Duodenal mucosa (tissue), 2 donors: ENCODE measurements around the gene CFAP221.

Experiments used
- H3K27ac ChIP-seq: one replicate; pipeline ENCODE4 v1.7.0; 2013; ENCODE audit warnings: low read depth, low read length
- H3K27me3 ChIP-seq, 2 donors: one replicate each; pipeline ENCODE4 v1.7.0; 2013; ENCODE audit warnings: low read length in 2 of 2, control low read depth in 1 of 2; ENCODE audit not compliant: insufficient read depth in 2 of 2, control insufficient read depth in 1 of 2
- H3K36me3 ChIP-seq, 2 donors: one replicate each; pipeline ENCODE4 v1.7.0; 2013; ENCODE audit warnings: low read length in 2 of 2, control low read depth in 1 of 2; ENCODE audit not compliant: insufficient read depth in 2 of 2, control insufficient read depth in 1 of 2
- H3K4me1 ChIP-seq, 2 donors: one replicate each; pipeline ENCODE4 v1.7.0; 2013; ENCODE audit warnings: low read length in 2 of 2, control low read depth in 1 of 2; ENCODE audit not compliant: insufficient read depth in 2 of 2, control insufficient read depth in 1 of 2
- H3K4me3 ChIP-seq, 2 donors: one replicate each; pipeline ENCODE4 v1.7.0; 2013; ENCODE audit warnings: low read length in 2 of 2, low read depth in 1 of 2
- H3K9ac ChIP-seq, 2 donors: one replicate each; pipeline ENCODE4 v1.7.0; 2013; ENCODE audit warnings: low read length in 2 of 2, low read depth in 1 of 2
- H3K9me3 ChIP-seq, 2 donors: one replicate each; pipeline ENCODE4 v1.7.0; 2013; ENCODE audit warnings: low read length in 2 of 2, control low read depth in 1 of 2; ENCODE audit not compliant: control insufficient read depth in 1 of 2

Gene CFAP221

DNA sequence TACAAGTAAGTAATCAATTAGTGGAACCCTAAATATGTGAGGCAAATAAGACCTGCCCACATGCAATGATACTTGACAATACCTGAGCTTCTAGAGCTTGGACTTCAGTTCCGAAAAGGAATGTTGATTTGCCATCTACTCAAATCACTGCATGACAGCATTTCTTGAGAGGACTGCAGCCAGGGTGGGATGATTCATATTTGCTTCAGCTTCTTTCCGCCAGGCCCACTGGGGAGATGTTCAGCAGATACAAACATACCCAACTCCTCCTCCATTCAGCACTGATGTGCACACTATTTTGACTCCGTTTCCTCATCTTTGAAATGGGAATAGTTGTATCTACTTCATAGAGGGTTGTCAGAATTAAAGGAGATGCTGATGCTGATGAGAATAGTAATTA is 106.0 kb downstream of the CFAP221 start:
- Histone ChIP-seq H3K9ac (no peak overlapping the region), H3K36me3 (peaks cover 3 to 4% of the 10 kb centered on the region in 2 donors), H3K27me3 (no peaks in the 10 kb centered on the region), H3K4me3 (no peak overlapping the region), H3K27ac (no peak overlapping the region), H3K9me3 (peaks cover 7 to 13% of the 10 kb centered on the region in 2 donors), H3K4me1 (no peaks in the 10 kb centered on the region)

DNA sequence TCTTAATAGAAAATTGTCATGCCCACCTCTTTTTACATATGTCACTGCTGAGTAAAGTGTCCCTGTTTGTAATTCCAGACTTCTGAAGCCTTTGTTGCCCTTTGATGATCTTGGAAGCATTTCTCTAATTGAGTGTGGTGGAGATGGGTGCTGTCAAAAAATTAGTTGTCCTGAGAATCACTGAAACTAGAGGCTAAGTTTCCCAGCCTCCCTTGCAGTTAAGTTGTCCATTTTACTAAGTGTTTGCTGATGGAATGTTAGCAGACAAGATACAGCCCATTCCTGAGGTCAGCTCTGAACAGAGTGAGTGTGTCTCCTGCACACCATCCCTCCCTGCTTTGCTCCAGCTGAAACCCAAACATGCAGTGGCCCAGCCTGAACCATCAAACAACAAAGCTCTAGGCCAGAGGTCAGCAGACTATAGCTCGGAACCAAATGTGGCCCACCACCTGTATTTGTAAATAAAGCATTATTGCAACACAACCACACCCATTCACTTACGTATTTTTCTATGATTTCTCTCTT is 106.7 kb downstream of the CFAP221 start:
- Histone ChIP-seq H3K4me3 (no peak overlapping the region), H3K9ac (no peak overlapping the region), H3K9me3 (peaks cover 7 to 13% of the 10 kb centered on the region in 2 donors), H3K4me1 (no peaks in the 10 kb centered on the region), H3K36me3 (peaks cover 3 to 4% of the 10 kb centered on the region in 2 donors), H3K27ac (no peak overlapping the region), H3K27me3 (no peaks in the 10 kb centered on the region)

DNA sequence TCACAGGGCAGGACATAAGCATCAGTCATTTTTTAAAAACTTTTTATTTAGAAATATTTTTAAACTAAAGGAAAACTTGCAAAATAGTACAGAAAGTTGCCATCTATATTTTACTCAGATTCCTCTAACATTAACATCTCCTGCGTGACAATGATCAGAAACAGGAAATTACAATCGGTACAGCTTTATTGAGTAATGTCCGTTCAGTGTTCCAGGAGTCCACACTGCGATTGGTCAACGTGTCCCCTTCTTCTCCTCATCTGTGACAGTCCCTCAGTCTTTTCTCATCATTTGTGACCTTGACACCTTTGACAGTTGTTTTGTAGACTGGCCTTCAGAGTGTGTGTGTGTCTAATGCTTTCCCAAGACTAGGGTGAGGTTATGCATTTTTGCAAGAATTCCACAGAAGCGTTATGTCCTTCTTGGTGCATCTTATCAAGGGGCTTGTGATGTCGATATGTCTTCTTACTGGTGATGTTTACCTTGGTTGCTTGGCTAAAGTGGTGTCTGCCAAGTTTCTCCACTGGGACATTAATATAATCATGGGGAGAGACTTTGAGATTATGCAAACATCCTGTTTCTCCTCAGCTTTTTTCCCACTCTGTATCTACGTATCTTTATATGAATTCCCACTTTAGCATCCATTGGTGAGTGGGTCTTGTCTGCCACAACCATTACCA is 113.4 kb downstream of the CFAP221 start:
- Histone ChIP-seq H3K4me3 (no peak overlapping the region), H3K27me3 (no peaks in the 10 kb centered on the region), H3K9me3 (no peaks in the 10 kb centered on the region), H3K9ac (no peak overlapping the region), H3K36me3 (no peaks in the 10 kb centered on the region), H3K27ac (no peak overlapping the region), H3K4me1 (no peaks in the 10 kb centered on the region)

DNA sequence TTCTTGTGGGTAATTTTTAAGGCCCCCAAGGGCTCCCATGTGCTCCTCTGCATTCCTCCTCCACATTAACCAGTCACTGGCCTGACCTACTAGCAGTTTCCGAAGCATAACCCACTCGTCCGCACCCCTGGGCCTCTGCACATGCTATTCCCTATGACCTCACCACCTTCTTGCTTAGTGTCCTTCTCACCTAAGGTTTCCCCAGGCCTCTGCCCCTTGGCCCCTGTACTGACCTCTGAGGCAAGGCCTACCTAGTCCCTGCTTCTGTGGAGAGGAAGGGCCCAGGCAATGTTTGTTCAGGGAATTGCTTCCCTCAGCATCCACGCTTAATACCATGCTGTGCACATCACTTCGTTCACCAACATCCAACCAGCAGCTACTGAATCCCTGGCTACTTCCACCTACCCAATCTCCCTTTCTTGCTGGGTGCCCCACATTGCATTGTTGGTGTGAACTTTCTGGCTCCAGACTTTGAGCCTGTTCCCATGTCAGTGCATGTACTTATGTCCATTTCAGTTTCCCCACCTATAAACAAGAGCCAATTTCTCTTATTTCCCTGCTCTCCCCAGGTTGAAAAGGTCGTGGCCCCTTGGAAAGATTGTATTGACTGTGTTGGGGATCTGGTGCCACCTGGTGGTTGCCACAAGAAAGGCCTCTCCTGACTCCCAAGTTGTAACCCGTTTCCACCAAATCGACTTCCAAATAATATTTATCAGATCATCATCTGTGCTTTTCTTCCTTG is 115.5 kb downstream of the CFAP221 start:
- H3K4me3 ChIP-seq: no peak overlapping the region
- no peak overlapping the region for H3K9ac ChIP-seq
- no peaks in the 10 kb centered on the region for H3K9me3 ChIP-seq
- H3K36me3 ChIP-seq: no peaks in the 10 kb centered on the region
- H3K27ac ChIP-seq: no peak overlapping the region
- no peaks in the 10 kb centered on the region for H3K4me1 ChIP-seq
- H3K27me3 ChIP-seq: no peaks in the 10 kb centered on the region

DNA sequence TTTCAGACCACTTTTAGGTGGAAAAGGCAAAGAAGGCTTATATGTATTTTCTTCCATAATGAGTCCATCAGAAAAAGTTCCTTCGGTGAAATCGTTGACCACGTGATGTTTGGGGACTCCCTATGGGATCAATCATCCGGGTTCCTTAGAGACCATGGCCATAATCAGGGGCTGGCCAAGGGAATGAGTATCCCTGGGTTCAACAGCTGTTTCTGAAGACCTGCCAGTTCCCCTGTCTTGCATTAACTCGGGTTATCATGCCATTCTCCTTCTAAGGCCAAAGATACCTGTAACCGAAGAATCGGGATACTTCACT is 116.1 kb downstream of the CFAP221 start:
- Histone ChIP-seq H3K36me3 (no peaks in the 10 kb centered on the region), H3K27ac (no peak overlapping the region), H3K9me3 (no peaks in the 10 kb centered on the region), H3K27me3 (no peaks in the 10 kb centered on the region), H3K9ac (no peak overlapping the region), H3K4me3 (no peak overlapping the region), H3K4me1 (no peaks in the 10 kb centered on the region)

DNA sequence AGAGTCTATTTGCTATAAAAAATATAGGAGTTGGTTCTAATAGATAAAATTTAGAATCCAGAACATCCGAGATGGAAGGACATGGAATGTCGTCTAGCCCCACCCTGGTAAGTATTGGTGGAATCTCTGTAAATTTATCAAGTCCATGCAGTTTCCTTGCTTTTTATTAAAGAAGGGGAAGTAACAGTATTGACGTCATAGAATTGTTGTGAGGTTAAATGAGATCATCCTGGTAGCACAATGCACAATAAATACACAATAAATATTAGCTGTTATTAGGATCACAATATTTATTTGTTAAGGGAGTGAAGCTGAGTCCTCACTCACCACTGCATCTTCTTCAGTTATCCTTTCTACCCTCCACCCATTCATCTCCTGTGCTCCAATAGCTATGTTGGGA is 118.0 kb downstream of the CFAP221 start:
- no peak overlapping the region for H3K9ac ChIP-seq
- H3K4me3 ChIP-seq: no peak overlapping the region
- H3K27me3 ChIP-seq: no peaks in the 10 kb centered on the region
- H3K27ac ChIP-seq: no peak overlapping the region
- H3K9me3 ChIP-seq: no peaks in the 10 kb centered on the region
- no peaks in the 10 kb centered on the region for H3K4me1 ChIP-seq
- no peaks in the 10 kb centered on the region for H3K36me3 ChIP-seq

DNA sequence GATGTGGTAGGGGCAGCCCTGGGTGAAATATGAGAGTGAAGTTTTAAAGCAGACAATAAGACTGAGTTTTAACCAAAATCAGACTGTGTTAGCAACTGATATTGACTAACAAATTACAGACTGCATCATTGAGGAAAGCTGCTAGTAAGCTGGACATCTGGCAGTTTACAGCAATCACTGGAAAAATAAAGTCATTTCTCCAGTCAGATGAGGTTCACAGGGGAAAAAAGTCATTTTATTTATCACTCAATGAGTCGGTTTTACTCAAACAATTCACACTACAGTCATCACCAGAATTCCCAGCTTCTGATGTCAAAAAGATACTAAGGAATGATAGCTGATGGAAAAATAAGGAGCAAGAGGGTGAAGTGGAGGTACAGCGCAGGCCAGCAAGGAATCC is 124.3 kb downstream of the CFAP221 start:
- no peaks in the 10 kb centered on the region for H3K9me3 ChIP-seq
- no peak overlapping the region for H3K4me3 ChIP-seq
- no peak overlapping the region for H3K27ac ChIP-seq
- no peak overlapping the region for H3K9ac ChIP-seq
- H3K4me1 ChIP-seq: peaks cover 0 to 8% of the 10 kb centered on the region in 2 donors
- no peaks in the 10 kb centered on the region for H3K27me3 ChIP-seq
- H3K36me3 ChIP-seq: no peaks in the 10 kb centered on the region

DNA sequence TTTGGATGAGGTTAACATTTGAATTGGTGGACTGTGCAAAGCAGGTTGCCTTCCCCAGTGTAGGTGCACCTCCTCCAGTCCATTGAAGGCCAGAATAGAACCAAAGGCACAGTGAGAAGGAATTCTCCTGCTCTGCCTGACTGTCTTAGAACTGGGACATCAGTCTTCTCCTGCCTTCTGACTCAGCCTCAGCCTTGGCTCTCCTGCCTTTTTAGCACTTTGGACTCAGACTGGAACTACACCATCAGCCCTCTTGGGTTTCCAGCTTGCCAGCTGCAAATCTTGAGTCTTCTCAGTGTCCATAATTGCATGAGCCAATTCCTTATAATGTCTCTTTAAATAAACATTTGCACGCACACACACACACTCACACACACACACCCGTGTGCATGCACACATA is 126.8 kb downstream of the CFAP221 start:
- H3K9me3 ChIP-seq: no peaks in the 10 kb centered on the region
- H3K9ac ChIP-seq: no peak overlapping the region
- H3K4me1 ChIP-seq: peaks cover 0 to 8% of the 10 kb centered on the region in 2 donors
- no peaks in the 10 kb centered on the region for H3K27me3 ChIP-seq
- no peak overlapping the region for H3K27ac ChIP-seq
- H3K36me3 ChIP-seq: no peaks in the 10 kb centered on the region
- no peak overlapping the region for H3K4me3 ChIP-seq

DNA sequence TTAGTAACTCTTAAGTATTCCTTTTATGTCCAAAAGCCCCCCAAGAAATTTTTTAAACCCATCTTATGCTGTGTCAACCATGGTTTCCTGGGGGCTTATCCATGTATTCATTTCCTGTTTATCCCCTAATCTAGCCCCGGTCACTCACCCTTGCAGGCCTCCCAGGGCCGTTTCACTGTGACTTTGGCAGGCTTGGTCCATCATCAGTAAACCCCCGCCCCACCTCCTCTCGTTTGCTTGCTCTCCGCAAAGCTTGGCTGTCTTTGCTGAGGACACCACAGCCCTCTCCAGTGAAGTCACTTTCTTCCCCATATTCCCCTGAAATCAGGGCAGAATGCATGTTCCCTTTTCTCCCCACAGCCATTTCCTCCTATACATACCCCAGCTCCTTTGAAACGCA is 127.5 kb downstream of the CFAP221 start:
- Histone ChIP-seq H3K4me3 (no peak overlapping the region), H3K27me3 (no peaks in the 10 kb centered on the region), H3K9ac (no peak overlapping the region), H3K27ac (no peak overlapping the region), H3K36me3 (no peaks in the 10 kb centered on the region), H3K9me3 (no peaks in the 10 kb centered on the region), H3K4me1 (peaks cover 0 to 8% of the 10 kb centered on the region in 2 donors)

DNA sequence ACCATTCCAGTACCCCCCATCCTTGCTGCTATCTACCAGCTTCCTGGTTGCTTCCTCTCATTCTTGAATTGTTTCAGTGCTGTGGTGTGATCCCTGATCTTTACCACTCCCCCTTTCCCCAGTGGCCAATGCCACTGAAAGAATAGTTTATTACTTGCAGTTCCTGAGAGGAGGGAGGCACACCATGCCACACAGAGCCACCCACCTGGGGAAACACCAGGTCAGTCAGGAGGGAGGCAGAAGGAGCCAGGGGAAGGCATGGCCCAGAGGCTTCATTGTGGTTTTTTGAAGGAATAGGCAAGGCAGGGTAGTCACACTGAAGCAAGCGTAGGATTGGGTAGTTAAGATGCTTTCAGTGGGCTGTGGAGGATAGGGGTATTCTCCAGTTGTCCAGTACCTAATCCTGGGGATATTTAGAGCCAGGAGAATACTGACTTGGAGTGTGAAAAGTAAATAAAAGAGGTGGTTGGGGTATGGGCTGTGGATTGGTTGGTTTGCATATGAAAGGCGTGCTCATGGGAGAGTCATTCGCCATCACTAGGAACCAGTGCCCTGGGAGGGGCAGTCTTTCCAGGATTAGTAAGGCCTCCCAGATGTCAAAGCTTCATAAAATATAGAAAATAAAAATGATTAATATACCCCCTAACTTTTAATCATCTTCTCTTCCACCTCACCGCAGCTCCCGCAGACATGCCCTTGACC is 128.1 kb downstream of the CFAP221 start:
- Histone ChIP-seq H3K4me3 (no peak overlapping the region), H3K36me3 (no peaks in the 10 kb centered on the region), H3K27me3 (no peaks in the 10 kb centered on the region), H3K27ac (no peak overlapping the region), H3K4me1 (peaks cover 0 to 8% of the 10 kb centered on the region in 2 donors), H3K9me3 (no peaks in the 10 kb centered on the region), H3K9ac (no peak overlapping the region)
